ENCODE data around the gene INPP5D. TPM values are rescaled to one million over a fixed set of nuclear protein-coding genes. Genes with fewer than 3 reads are reported as not detected.

INPP5D gene
- total RNA-seq, 4 donors from 2014 or later: 26.6 to 40.6 (median 27.0) TPM

- TF ChIP-seq, protein P1, sequence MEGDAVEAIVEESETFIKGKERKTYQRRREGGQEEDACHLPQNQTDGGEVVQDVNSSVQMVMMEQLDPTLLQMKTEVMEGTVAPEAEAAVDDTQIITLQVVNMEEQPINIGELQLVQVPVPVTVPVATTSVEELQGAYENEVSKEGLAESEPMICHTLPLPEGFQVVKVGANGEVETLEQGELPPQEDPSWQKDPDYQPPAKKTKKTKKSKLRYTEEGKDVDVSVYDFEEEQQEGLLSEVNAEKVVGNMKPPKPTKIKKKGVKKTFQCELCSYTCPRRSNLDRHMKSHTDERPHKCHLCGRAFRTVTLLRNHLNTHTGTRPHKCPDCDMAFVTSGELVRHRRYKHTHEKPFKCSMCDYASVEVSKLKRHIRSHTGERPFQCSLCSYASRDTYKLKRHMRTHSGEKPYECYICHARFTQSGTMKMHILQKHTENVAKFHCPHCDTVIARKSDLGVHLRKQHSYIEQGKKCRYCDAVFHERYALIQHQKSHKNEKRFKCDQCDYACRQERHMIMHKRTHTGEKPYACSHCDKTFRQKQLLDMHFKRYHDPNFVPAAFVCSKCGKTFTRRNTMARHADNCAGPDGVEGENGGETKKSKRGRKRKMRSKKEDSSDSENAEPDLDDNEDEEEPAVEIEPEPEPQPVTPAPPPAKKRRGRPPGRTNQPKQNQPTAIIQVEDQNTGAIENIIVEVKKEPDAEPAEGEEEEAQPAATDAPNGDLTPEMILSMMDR (IDR thresholded peaks at IDR 0.05; ENCODE audit: low read depth): no peak
These were observed 28.8 kb downstream of the INPP5D start for GRCh38 chr2:233088972-233089345.

DNA sequence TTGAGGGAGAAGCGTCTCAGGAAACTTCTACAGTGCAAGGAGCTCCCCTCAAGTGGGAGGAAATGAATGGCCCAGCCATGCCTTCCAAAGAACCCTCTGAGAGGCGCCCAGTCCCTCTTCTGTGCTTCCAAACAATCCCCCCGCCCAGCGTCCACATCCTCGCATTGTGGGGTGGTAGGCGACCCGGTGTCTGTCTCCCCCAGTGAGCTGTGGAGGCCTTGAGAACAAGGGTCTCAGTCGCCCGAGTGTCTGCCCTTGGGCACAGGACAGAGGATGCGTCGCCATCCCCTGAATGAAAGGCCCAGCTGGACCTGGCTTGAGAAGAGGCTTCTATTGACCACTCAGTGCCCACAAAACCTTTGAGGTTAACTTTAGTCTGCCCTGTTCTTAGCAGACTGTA lies 29.7 kb downstream of the INPP5D start:
- TF ChIP-seq, protein P1 (IDR thresholded peaks at IDR 0.05; ENCODE audit: low read depth): no peak

DNA sequence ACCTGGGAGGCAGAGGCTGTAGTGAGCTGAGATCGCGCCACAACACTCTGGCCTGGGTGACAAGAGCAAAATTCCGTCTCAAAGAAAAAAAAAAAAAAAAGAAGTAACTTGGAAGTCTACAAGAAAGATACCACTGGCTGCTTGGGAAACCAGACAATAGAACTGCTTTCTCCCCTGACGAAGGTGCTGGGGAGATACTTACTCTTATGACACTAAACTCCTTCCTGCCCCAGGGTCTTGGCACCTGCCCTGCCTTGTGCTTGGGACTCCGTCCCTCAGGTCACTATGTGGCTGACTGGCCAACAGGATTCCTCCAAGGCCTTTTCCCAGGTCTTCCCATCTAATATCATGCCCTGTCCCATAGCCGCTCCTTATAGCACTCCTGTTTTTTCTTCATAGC lies 30.7 kb downstream of the INPP5D start:
- TF ChIP-seq, protein P1 (IDR thresholded peaks at IDR 0.05; ENCODE audit: low read depth): no peak

GRCh38 chr2:233091595-233092375 lies 31.6 kb downstream of the INPP5D start:
- TF ChIP-seq, protein P1 (IDR thresholded peaks at IDR 0.05; ENCODE audit: low read depth): no peak

DNA sequence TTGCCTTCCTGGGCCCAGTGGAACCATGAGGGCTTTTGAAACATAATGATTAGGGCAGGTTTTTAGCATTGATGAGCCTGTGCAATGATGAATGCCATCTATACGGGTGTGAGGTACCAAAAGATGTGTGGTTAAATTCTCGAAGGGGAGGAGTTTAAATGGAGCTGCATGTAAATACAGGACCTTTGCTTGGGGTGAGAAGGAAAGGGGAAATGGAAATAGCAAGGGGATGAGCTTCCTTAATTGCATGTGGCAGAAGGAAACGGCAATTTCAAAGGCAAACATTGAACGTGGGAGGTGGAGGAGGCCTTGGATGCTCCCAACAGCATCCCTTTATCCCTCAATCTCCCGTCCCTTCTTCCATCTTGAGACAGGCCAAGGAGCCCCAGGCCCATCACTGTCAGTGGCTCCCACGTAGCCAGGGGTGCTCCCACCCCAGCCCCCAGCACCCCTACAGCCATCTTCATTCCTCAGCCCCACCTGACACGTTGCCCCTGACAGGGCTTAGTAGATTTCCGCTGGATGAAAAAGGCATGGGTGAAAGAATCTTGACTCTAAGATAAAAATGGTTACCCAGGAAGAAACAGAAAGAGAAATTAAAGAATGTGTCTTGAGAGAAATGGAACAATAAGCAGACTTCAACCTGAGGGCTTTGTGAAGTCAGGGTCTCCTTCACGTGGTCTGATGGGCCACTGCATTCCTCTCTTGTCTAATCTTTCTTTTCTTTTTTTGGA lies 32.5 kb downstream of the INPP5D start:
- TF ChIP-seq, protein P1 (IDR thresholded peaks at IDR 0.05; ENCODE audit: low read depth): no peak

GRCh38 chr2:233093166-233093448 lies 33.0 kb downstream of the INPP5D start:
- TF ChIP-seq, protein P1 (IDR thresholded peaks at IDR 0.05; ENCODE audit: low read depth): no peak

DNA sequence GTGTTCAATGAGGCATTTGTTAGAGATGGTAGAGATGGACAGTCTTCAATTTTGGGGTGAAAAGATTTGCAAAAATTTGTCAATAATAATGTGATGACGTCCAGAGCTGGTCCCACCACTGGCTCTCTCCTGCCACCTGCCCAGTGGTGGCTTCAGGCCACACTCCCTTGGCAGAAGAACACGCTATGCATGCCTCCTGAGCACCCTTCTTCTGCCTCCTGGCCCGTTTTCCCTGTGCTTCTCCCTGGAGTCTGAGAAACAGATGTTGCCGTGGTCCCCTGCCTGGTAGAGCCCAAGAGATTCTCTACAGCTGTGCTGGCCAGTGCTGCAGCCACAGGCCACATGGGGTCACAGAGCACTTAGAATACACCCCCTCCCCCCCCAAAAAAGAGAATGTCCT lies 33.6 kb downstream of the INPP5D start:
- TF ChIP-seq, protein P1 (IDR thresholded peaks at IDR 0.05; ENCODE audit: low read depth): no peak
